MM.1S (cell line): ENCODE measurements around the gene PSMB8.

Experiments used
- EZH2 ChIP-seq: fragments of 300-600 bp; sonication (generic); optimal IDR thresholded peaks from 2 replicates; pipeline ENCODE3; 2017; ENCODE audit warnings: low read depth, mild to moderate bottlenecking, antibody characterized with exemption, low read length, mixed read lengths
- TF ChIP-seq, protein P1 (sequence below): fragments of 300-600 bp; sonication (generic); IDR thresholded peaks from 2 replicates; pipeline ENCODE4 v1.5.1; 2016; ENCODE audit warnings: antibody characterized with exemption, low read length, mixed read lengths

DNA sequence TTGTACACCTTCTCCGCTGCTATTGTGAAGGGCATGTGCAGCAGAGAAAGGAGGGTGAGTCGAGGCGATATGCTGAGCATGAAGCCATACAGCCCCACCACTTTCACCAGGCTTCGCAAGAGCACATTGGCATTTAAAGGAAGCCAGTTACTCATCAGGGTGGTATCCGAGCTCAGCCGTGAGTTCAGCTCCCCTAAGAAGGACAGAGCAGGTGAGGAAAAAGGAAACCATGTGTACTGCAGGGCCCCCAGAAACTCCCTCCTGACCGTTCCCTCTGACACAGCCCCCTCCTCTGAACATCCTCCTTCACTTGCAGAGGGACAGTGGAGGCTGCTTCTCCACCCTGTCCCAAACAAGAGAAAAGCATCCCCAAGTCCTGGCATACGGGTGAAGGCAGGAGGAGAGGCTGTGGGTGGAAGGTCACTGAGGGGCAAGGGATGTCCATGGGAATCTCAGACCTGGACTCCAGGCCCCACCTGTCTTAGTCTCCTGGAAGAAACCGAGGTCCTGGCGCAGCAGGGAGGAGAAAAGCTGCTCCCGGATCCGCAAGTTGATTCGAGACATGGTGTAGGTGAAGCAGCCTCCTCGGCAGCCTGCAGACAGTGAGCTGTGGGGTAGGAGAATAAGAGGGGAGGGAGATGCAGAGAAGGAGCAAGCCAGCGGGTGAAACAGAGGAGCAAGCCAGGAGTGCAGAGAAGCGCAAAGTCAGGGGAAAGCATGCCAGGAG is 8.5 kb downstream of the PSMB8 start:
- TF ChIP-seq, protein P1, sequence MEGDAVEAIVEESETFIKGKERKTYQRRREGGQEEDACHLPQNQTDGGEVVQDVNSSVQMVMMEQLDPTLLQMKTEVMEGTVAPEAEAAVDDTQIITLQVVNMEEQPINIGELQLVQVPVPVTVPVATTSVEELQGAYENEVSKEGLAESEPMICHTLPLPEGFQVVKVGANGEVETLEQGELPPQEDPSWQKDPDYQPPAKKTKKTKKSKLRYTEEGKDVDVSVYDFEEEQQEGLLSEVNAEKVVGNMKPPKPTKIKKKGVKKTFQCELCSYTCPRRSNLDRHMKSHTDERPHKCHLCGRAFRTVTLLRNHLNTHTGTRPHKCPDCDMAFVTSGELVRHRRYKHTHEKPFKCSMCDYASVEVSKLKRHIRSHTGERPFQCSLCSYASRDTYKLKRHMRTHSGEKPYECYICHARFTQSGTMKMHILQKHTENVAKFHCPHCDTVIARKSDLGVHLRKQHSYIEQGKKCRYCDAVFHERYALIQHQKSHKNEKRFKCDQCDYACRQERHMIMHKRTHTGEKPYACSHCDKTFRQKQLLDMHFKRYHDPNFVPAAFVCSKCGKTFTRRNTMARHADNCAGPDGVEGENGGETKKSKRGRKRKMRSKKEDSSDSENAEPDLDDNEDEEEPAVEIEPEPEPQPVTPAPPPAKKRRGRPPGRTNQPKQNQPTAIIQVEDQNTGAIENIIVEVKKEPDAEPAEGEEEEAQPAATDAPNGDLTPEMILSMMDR = no peak
- no peak for TF ChIP-seq EZH2
